K562 (cell line): ENCODE measurements around the gene HOXC11. TPM values are rescaled to one million over a fixed set of nuclear protein-coding genes. Genes with fewer than 3 reads are reported as not detected.

Experiments used
- ATAC-seq: fragments of 200-7000 bp; cut with Tn5 transposase; 3 replicates; pipeline ENCODE4 v1.9.1; 2020; ENCODE audit warnings: moderate library complexity
- BruUV-seq: library from RNA; stranded (reverse); fragments of 400-500 nt; replicated peaks from 2 replicates; lab custom pipeline; 2021; lab: Mats Ljungman, UMichigan
- CTCF ChIA-PET: fragments of 300-600 bp; formaldehyde crosslinking; extraction: SDS; loops from one replicate; lab custom pipeline; 2021; ENCODE audit warnings: low intra/inter-chr PET ratio; lab: Yijun Ruan, JAX
- POLR2A ChIA-PET: fragments of 300-600, 350-650 bp; sonication (Branson Sonifier 250); formaldehyde crosslinking; extraction: SDS; loops from one replicate; lab custom pipeline; 2021; ENCODE audit warnings: antibody characterized with exemption, inconsistent platforms; lab: Yijun Ruan, JAX
- DNase-seq, 4 experiments: peaks; one replicate each; pipeline versions ENCODE4 v3.0.0 to v3.0.0-alpha.2; 2011 to 2018; ENCODE audit warnings: low spot score in 3 of 4, mixed read lengths in 3 of 4; ENCODE audit errors: extremely low read depth in 1 of 4
- FAIRE-seq: peaks from 2 replicates; lab custom pipeline; 2011; peaks lifted over from hg19 to GRCh38; lab: Jason Lieb, UNC
- H2AFZ ChIP-seq: 2 replicates; pipeline ENCODE4 v1.6.0; 2011; ENCODE audit warnings: low read depth, low read length, control low read depth, inconsistent platforms
- H3K27ac ChIP-seq: fragments of 200-600 bp; 3 replicates; pipeline ENCODE4 v1.8.0; 2011; ENCODE audit warnings: low read depth, mild to moderate bottlenecking, control low read depth, inconsistent platforms, low read length, moderate library complexity, mixed read lengths; ENCODE audit errors: extremely low read depth
- H3K27me3 ChIP-seq, 2 experiments: fragments of 300-600 bp in 1 of 2; 2 replicates in 1 of 2; 3 replicates in 1 of 2; pipeline versions ENCODE4 v1.6.0 to v1.8.0; 2011; ENCODE audit warnings: inconsistent platforms in 2 of 2, low read length in 2 of 2, mild to moderate bottlenecking in 1 of 2, mixed read lengths in 1 of 2, moderate library complexity in 1 of 2; ENCODE audit not compliant: control insufficient read depth in 2 of 2, insufficient read depth in 2 of 2
- H3K36me3 ChIP-seq: fragments of 300-600 bp; 3 replicates; pipeline ENCODE4 v1.8.0; 2011; ENCODE audit warnings: mild to moderate bottlenecking, low read length, inconsistent platforms; ENCODE audit not compliant: control insufficient read depth, insufficient read depth
- H3K4me1 ChIP-seq, 2 experiments: fragments of 200-600 bp in 1 of 2; replicated peaks in 1 of 2; 2 replicates in 1 of 2; 3 replicates in 1 of 2; pipeline versions ENCODE4 v1.5.1 to v1.8.0; 2011; ENCODE audit warnings: inconsistent platforms in 2 of 2, low read length in 2 of 2, mild to moderate bottlenecking in 1 of 2, mixed read lengths in 1 of 2, moderate library complexity in 1 of 2; ENCODE audit not compliant: control insufficient read depth in 2 of 2, insufficient read depth in 2 of 2
- H3K4me2 ChIP-seq: 2 replicates; pipeline ENCODE4 v1.6.1; 2011; ENCODE audit warnings: low read length, control low read depth, inconsistent platforms, mixed read lengths; ENCODE audit not compliant: insufficient read depth
- H3K4me3 ChIP-seq: fragments of 200-600 bp; sonication (generic), shearing (Covaris generic); 2 replicates; pipeline ENCODE4 v1.5.1; 2016; ENCODE audit warnings: control low read depth, inconsistent platforms
- H3K79me2 ChIP-seq: fragments of 200-600 bp; 3 replicates; pipeline ENCODE4 v1.8.0; 2011; ENCODE audit warnings: low read length, inconsistent platforms; ENCODE audit not compliant: control insufficient read depth, insufficient read depth
- H3K9ac ChIP-seq, 2 experiments: 2 replicates each; pipeline versions ENCODE4 v1.6.0 to v1.6.1; 2011; ENCODE audit warnings: low read depth in 2 of 2, low read length in 2 of 2, control low read depth in 1 of 2, inconsistent platforms in 1 of 2, mild to moderate bottlenecking in 1 of 2, mixed read lengths in 1 of 2; ENCODE audit not compliant: insufficient read depth in 1 of 2
- H3K9me1 ChIP-seq: one replicate; pipeline ENCODE4 v1.6.0; 2011; ENCODE audit warnings: inconsistent platforms, mild to moderate bottlenecking, low read length, moderate library complexity; ENCODE audit not compliant: control insufficient read depth, insufficient read depth
- H3K9me3 ChIP-seq: replicated peaks from 2 replicates; pipeline ENCODE4 v1.5.1; 2011; ENCODE audit warnings: low read depth, low read length, inconsistent platforms; ENCODE audit not compliant: control insufficient read depth, insufficient read depth
- H4K20me1 ChIP-seq: replicated peaks from 2 replicates; pipeline ENCODE4 v1.6.1; 2011; ENCODE audit warnings: low read length, inconsistent platforms, mixed read lengths; ENCODE audit not compliant: control insufficient read depth, insufficient read depth
- ADNP ChIP-seq: fragments of 200-800 bp; sonication (Bioruptor generic); IDR thresholded peaks from 2 replicates; pipeline ENCODE4 v1.6.1; 2016; ENCODE audit warnings: missing genetic modification characterization, missing compliant biosample characterization
- ARID1B ChIP-seq: fragments of 450-650 bp; IDR thresholded peaks from 2 replicates; pipeline ENCODE4 v1.6.1; 2016; ENCODE audit warnings: antibody characterized with exemption, mild to moderate bottlenecking, inconsistent platforms
- ARNT ChIP-seq, 2 experiments: fragments of 450-650 bp; IDR thresholded peaks; 2 replicates each; pipeline ENCODE4 v1.6.1; 2016; ENCODE audit warnings: mild to moderate bottlenecking in 1 of 2
- CBX3 ChIP-seq, 2 experiments: IDR thresholded peaks; 1 replicate in 1 of 2; 2 replicates in 1 of 2; pipeline ENCODE4 v1.6.1; 2012; ENCODE audit warnings: inconsistent platforms in 2 of 2, low read length in 2 of 2, borderline replicate concordance in 1 of 2, control low read depth in 1 of 2
- CBX5 ChIP-seq: IDR thresholded peaks from 2 replicates; pipeline ENCODE4 v1.6.1; 2014; ENCODE audit warnings: low read depth, borderline replicate concordance
- DACH1 ChIP-seq: fragments of 450-650 bp; IDR thresholded peaks from 2 replicates; pipeline ENCODE4 v1.6.1; 2018; ENCODE audit not compliant: partially characterized antibody
- DIDO1 ChIP-seq: fragments of 450-650 bp; IDR thresholded peaks from 2 replicates; pipeline ENCODE4 v1.6.1; 2016; ENCODE audit warnings: low read depth, missing biosample characterization, missing genetic modification characterization
- ELF4 ChIP-seq: fragments of 450-650 bp; formaldehyde crosslinking; IDR thresholded peaks from 2 replicates; pipeline ENCODE4 v1.4.0; 2022; ENCODE audit warnings: missing genetic modification characterization
- FOSL1 ChIP-seq: fragments of 200-800 bp; sonication (Bioruptor generic); conservative IDR thresholded peaks from 2 replicates; pipeline ENCODE4 v1.6.1; 2016; ENCODE audit warnings: missing genetic modification characterization, missing compliant biosample characterization
- KAT8 ChIP-seq: fragments of 450-650 bp; IDR thresholded peaks from 2 replicates; pipeline ENCODE4 v1.6.1; 2016; ENCODE audit warnings: low read depth, mild to moderate bottlenecking
- MIER1 ChIP-seq: fragments of 450-650 bp; IDR thresholded peaks from 2 replicates; pipeline ENCODE4 v1.6.1; 2016; ENCODE audit warnings: antibody characterized with exemption, mild to moderate bottlenecking, low read depth
- MTA3 ChIP-seq: fragments of 450-650 bp; formaldehyde crosslinking; IDR thresholded peaks from 2 replicates; pipeline ENCODE4 v1.6.1; 2017; ENCODE audit warnings: mild to moderate bottlenecking, borderline replicate concordance
- NUFIP1 ChIP-seq: fragments of 450-650 bp; IDR thresholded peaks from 2 replicates; pipeline ENCODE4 v1.6.1; 2018; ENCODE audit not compliant: partially characterized antibody
- TBP ChIP-seq: optimal IDR thresholded peaks from 2 replicates; pipeline ENCODE3; 2011; ENCODE audit warnings: low read depth, low read length, improper control_type of control experiment
- TRIM24 ChIP-seq, 2 experiments: fragments of 450-650 bp; IDR thresholded peaks; 2 replicates each; pipeline ENCODE4 v1.6.1; 2016
- ZBTB17 ChIP-seq: fragments of 450-650 bp; formaldehyde crosslinking; IDR thresholded peaks from 2 replicates; pipeline ENCODE4 v1.4.0; 2020; ENCODE audit warnings: mild to moderate bottlenecking
- ZNF23 ChIP-seq: fragments of 250-450 bp; sonication (Bioruptor Pico); IDR thresholded peaks from 2 replicates; pipeline ENCODE4 v1.4.0; 2020; ENCODE audit warnings: mild to moderate bottlenecking
- ZNF24 ChIP-seq: fragments of 450-650 bp; IDR thresholded peaks from 2 replicates; pipeline ENCODE4 v1.6.1; 2016
- ZNF311 ChIP-seq: fragments of 250-450 bp; sonication (Bioruptor Pico); IDR thresholded peaks from 2 replicates; pipeline ENCODE4 v1.4.0; 2020; ENCODE audit warnings: mild to moderate bottlenecking, moderate library complexity
- ZNF668 ChIP-seq: fragments of 250-450 bp; sonication (Bioruptor Pico); IDR thresholded peaks from 2 replicates; pipeline ENCODE4 v1.8.0; 2022; ENCODE audit warnings: mild to moderate bottlenecking, inconsistent platforms
- WGBS: fragments of 100-300 bp; shearing (Covaris generic); methylation state at CpG from one replicate; pipeline ENCODE4 v1.1.6; 2016; ENCODE audit warnings: low coverage, mixed read lengths; ENCODE audit not compliant: insufficient coverage; ENCODE audit errors: missing lambda C conversion rate; 5-methylcytosine and 5-hydroxymethylcytosine counted together
- in situ Hi-C: fragments of 300-500 bp; cut with MboI; formaldehyde crosslinking; loops from 4 replicates; pipeline ENCODE4 v1.15.0; 2018; ENCODE audit warnings: inconsistent platforms, mixed read lengths
- intact Hi-C: fragments of 100-400 bp; cut with micrococcal nuclease; formaldehyde crosslinking; loops from 2 replicates; pipeline ENCODE4 v1.14.2; 2022
- polyA plus RNA-seq, 8 experiments: library from polyadenylated mRNA; depleted of rRNA in 4 of 8; stranded (reverse) in 5 of 8; unstranded in 3 of 8; fragments of >200 nt; fragmentation: Nextera tagmentation in 2 of 8; fragmentation: Illumina TruSeq in 1 of 8; extraction: Ambion mirVana in 2 of 8; extraction: Trizol in 1 of 8; gene quantifications; 2 replicates each; pipeline versions ENCODE4 v1.2.1 to v1.2.3, GENCODE V29; 2011 to 2014; ENCODE audit warnings: inconsistent platforms in 1 of 8, missing spikeins in 1 of 8
- total RNA-seq, 7 experiments: library from RNA; depleted of rRNA in 6 of 7; stranded (reverse); fragments of >200 nt in 6 of 7; fragmentation: Illumina TruSeq in 2 of 7; extraction: Trizol in 2 of 7; gene quantifications; 2 replicates each; pipeline versions ENCODE4 v1.2.1 to v1.2.3, GENCODE V29; 2011 to 2021; ENCODE audit warnings: low replicate concordance in 1 of 7
- TF ChIP-seq, protein P1 (sequence below): sonication (generic); formaldehyde crosslinking; IDR thresholded peaks from 2 replicates; pipeline ENCODE4 v1.8.1; 2023; ENCODE audit warnings: mild to moderate bottlenecking, missing genetic modification reagents

The HOXC11 gene
- total and polyA plus RNA-seq, 9 of the 15 experiments (the other 6 are each of a cell fraction or from before 2014, with no cell fraction given), result not detected

- POLR2A ChIA-PET, result interaction anchor here (0.6 to 1.9 kb wide), 6 partner anchors 11 to 274 kb away, joined by 3 to 10 read pairs (median 4); partner anchors contain the start of gene HNRNPA1
- DNase-seq (peak; percentile 82 to 91 (median 86)), FAIRE-seq (peak; percentile 93), ATAC-seq (peak; percentile 90)
- CTCF ChIA-PET, result interaction anchor here (0.6 to 3.0 kb wide), 16 partner anchors 12 to 211 kb away, joined by 3 to 42 read pairs (median 6); partner anchors contain the start of genes HOXC10 and HOXC5
- Histone ChIP-seq H3K9ac (peak overlapping the region; percentile 17 to 79; a peak in 3 of 4 replicates), H3K27ac (no peak overlapping the region), H2AFZ (peak overlapping the region; percentile 15; the same call in 1 of the 2 replicates), H3K9me3 (no peaks in the 10 kb centered on the region), H3K4me1 (peaks cover 24 to 41% of the 10 kb centered on the region in 2 experiments), H3K79me2 (peaks cover 3% of the 10 kb centered on the region; the same call in 2 of the 3 replicates), H3K9me1 (no peaks in the 10 kb centered on the region), H3K36me3 (no peaks in the 10 kb centered on the region), H3K4me3 (no peak overlapping the region), H3K4me2 (peak overlapping the region; percentile 54), H4K20me1 (no peaks in the 10 kb centered on the region; the same call in 1 of the 2 replicates), H3K27me3 (no peaks in the 10 kb centered on the region)
- no TSS peak for BruUV-seq
- WGBS, result 14% methylated on average over 33 of the region's 39 CpGs
- intact Hi-C loops, result loop anchor here (1.0 to 2.0 kb wide), 4 partner anchors 21 to 185 kb away; partner anchors contain the start of genes HOXC10 and HOXC5
- in situ Hi-C loops, result no loop called here
- no peak for TF ChIP-seq NUFIP1
- no peak for TF ChIP-seq DIDO1 (tag)
- no peak for TF ChIP-seq ELF4 (CRISPR knock-in tag)
- TF ChIP-seq ARID1B, result no peak
- no peak for TF ChIP-seq ARNT (IDR thresholded peaks at IDR 0.05)
- no peak for TF ChIP-seq KAT8
- TF ChIP-seq, protein P1, sequence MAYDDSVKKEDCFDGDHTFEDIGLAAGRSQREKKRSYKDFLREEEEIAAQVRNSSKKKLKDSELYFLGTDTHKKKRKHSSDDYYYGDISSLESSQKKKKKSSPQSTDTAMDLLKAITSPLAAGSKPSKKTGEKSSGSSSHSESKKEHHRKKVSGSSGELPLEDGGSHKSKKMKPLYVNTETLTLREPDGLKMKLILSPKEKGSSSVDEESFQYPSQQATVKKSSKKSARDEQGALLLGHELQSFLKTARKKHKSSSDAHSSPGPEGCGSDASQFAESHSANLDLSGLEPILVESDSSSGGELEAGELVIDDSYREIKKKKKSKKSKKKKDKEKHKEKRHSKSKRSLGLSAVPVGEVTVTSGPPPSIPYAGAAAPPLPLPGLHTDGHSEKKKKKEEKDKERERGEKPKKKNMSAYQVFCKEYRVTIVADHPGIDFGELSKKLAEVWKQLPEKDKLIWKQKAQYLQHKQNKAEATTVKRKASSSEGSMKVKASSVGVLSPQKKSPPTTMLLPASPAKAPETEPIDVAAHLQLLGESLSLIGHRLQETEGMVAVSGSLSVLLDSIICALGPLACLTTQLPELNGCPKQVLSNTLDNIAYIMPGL, result peak; percentile 28; the same call in 1 of the 2 replicates
- TF ChIP-seq DACH1, result no peak
- no peak for TF ChIP-seq FOSL1
- TF ChIP-seq ADNP (tag), result no peak
- TF ChIP-seq ZBTB17 (CRISPR knock-in tag), result no peak
- TF ChIP-seq TBP, result no peak
- TF ChIP-seq TRIM24 (IDR thresholded peaks at IDR 0.05), result no peak
- TF ChIP-seq ZNF24, result no peak
- TF ChIP-seq ZNF23 (CRISPR knock-in tag), result no peak
- TF ChIP-seq ZNF668 (CRISPR knock-in tag), result no peak
- no peak for TF ChIP-seq CBX3 (IDR thresholded peaks at IDR 0.05; ENCODE audit: borderline replicate concordance in 1 of 2, low read length in 2 of 2)
- TF ChIP-seq CBX5, result no peak
- peak; percentile 17; the same call in 1 of the 2 replicates for TF ChIP-seq MTA3
- no peak for TF ChIP-seq MIER1
- no peak for TF ChIP-seq ZNF311 (CRISPR knock-in tag)
Measured at GRCh38 chr12:54005853-54006558, 33.1 kb downstream of the HOXC11 start.
